ENCODE data around the gene GPRASP1.
"Not testable (repeated sequence)": the region's sequence is repeated elsewhere in the genome, so short reads cannot be mapped to it uniquely, and the experiment has no call there.

Gene GPRASP1

DNA sequence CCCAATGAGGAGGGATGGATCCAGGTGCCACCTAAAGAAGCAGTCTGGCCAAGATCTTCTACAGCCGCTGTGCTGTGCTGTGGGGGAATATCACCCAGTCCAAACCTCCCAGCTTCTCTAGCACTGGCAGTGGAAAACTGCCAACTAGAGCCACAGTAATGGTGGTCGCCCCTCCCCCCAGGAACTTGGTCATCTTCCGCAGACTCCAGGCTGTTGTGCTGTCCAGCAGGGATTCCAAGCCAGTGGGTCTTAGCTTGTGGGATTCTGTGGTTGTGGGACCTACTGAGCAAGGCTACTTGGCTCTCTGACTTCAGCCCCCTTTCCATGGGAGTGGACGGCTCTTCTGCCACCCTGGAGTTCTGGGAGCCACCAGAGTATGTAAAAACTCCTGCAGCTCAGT is 18.2 kb downstream of the GPRASP1 start:
- TF ChIP-seq, protein P1, sequence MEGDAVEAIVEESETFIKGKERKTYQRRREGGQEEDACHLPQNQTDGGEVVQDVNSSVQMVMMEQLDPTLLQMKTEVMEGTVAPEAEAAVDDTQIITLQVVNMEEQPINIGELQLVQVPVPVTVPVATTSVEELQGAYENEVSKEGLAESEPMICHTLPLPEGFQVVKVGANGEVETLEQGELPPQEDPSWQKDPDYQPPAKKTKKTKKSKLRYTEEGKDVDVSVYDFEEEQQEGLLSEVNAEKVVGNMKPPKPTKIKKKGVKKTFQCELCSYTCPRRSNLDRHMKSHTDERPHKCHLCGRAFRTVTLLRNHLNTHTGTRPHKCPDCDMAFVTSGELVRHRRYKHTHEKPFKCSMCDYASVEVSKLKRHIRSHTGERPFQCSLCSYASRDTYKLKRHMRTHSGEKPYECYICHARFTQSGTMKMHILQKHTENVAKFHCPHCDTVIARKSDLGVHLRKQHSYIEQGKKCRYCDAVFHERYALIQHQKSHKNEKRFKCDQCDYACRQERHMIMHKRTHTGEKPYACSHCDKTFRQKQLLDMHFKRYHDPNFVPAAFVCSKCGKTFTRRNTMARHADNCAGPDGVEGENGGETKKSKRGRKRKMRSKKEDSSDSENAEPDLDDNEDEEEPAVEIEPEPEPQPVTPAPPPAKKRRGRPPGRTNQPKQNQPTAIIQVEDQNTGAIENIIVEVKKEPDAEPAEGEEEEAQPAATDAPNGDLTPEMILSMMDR (IDR thresholded peaks at IDR 0.05; ENCODE audit: extremely low read depth, missing control alignments), result no peak
- DNase-seq (ENCODE audit: low spot score), result no peak

DNA sequence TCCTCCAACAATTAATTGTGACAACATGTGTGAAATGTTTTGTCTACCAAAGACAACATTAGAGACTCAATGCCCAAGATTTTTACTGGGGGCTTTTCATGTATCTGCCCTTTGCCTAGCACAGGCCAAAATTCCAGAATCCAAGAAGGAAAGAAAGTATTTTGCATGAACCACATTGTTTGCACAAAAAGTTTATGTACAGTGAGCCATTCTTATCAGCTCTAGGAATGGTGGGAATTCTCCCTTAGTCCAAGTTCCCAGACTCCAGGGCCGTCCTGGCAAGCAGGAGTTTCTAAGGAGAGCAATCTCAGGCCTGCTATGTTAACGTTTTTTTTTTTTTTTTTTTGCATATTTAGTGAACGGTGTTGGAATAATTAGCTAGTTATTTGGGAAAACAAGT is 21.6 kb downstream of the GPRASP1 start:
- DNase-seq (ENCODE audit: low spot score), result no peak
- TF ChIP-seq, protein P1 (IDR thresholded peaks at IDR 0.05; ENCODE audit: extremely low read depth, missing control alignments), result no peak

DNA sequence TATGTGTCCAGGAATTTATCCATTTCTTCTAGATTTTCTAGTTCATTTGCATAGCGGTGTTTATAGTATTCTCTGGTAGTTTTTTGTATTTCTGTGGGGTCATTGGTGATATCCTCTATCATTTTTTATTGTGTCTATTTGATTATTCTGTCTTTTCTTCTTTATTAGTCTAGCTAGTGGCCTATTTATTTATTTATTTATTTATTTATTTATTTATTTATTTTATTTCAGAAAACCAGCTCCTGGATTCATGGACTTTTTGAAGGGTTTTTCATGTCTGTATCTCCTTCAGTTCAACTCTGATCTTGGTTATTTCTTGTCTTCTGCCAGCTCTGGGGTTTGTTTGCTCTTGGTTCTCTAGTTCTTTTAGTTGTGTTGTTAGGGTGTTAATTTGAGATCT is 26.2 kb downstream of the GPRASP1 start:
- DNase-seq (ENCODE audit: low spot score), result not testable (repeated sequence)

DNA sequence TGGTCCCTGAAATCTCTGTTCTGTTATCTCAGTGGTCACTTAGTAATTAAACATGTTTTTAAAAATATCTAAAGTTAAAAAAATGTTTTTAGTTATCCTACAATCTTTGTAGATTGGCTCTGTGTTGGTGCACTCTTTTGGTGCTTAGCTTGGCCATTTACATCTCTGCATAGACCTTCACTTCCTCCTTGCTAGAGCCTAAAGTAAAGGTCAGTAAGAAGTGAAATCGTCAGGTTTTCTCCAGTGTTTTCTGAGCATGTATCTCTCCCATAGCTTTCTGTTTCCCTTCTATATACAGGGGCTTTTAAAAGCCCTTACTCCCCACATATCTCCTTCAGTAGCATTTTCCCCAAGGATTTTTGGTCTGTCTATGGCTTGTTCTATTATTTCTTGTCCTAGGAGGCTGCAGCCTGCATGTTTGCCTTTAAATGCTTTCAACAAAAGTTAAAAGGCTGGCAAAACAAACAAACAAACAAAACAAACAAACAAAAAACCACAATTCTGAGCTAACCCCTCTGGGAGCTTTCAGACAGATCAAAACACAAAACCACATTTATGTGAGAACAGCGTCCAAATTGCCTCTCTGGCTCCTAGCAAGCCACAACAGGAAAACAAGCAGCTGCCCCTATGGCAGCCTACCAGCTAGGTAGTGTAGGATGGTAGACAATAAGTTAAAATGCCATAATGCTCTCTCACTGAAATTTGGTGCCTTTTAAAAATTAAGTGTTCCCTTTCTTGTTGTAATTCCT is 33.7 kb downstream of the GPRASP1 start:
- DNase-seq (ENCODE audit: low spot score), result no peak
- TF ChIP-seq, protein P1 (IDR thresholded peaks at IDR 0.05; ENCODE audit: extremely low read depth, missing control alignments), result no peak

DNA sequence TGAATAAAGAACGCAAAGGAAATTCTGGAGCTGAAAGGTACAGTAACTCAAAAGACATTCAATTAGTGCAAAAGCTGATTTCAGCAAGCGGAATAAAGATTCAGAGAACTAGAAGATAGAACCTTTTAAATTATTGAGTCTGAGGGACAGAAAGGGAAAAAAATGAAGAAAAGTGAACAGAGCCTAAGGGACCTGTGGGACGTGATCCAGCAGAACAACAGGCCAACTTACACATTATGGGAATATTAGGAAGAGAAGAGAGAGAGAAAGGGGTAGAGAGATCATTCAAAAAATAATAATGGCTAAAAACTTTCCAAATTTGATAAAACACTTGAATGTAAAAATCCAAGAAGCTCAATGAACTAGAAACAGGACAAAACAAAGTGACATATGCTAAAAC is 43.5 kb downstream of the GPRASP1 start:
- TF ChIP-seq, protein P1 (IDR thresholded peaks at IDR 0.05; ENCODE audit: extremely low read depth, missing control alignments), result no peak
- no peak for DNase-seq (ENCODE audit: low spot score)

DNA sequence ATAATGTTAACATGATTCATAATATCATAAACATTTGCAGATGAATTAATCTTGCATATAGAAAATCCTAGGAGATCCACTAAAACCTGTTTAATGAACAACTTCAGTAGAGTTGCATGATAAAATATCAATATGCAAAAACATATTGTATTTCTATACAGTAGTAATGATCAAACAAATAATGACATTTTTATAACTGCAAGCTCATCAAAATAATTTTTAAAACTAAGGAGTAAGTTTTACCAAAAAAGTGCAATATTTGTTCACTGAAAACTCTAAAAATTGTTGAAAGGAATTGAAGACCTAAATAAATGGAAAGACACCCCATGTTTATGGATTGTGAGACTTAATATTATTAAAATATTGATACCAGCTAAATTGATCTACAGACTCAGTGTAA is 45.0 kb downstream of the GPRASP1 start:
- TF ChIP-seq, protein P1 (IDR thresholded peaks at IDR 0.05; ENCODE audit: extremely low read depth, missing control alignments), result no peak

DNA sequence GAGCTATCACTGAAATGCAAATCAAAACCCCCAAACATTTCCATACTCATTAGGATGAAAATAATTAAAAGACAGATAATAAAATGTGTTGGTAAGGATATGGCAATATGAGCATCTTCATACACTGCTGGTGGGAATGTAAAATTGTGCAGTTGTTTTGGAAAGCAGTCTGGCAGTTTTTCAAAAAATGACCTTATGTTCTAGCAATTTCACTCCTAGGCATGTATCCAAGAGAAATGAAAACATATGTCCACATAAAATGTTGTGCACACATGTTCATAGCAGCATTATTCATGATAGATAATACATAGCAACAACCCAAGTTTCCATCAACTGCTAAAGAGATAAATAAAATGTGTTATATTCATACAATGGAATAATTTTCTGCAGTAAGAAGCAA is 46.2 kb downstream of the GPRASP1 start:
- TF ChIP-seq, protein P1 (IDR thresholded peaks at IDR 0.05; ENCODE audit: extremely low read depth, missing control alignments), result no peak

More for the DNA sequence above, 45.0 kb downstream of the GPRASP1 start:
- DNase-seq (ENCODE audit: low spot score), result no peak

More for the DNA sequence above, 46.2 kb downstream of the GPRASP1 start:
- DNase-seq (ENCODE audit: low spot score), result no peak

Measured in GM20000 (cell line).